ENCODE results near the gene ZNF775.

ZNF775 gene

GRCh38 chr7:150399421-150400007 lies 20.4 kb downstream of the ZNF775 start:
- Histone ChIP-seq H3K4me3 (ENCODE audit: insufficient read length, low read depth) (no peak overlapping the region), H3K4me1 (ENCODE audit: insufficient read depth, insufficient read length) (peaks cover 31% of the 10 kb centered on the region), H3K27me3 (ENCODE audit: insufficient read depth, insufficient read length) (no peaks in the 10 kb centered on the region), H3K9ac (ENCODE audit: insufficient read length, low read depth) (peak overlapping the region; percentile 77), H3K36me3 (ENCODE audit: insufficient read depth, insufficient read length, low read length) (peaks cover 18% of the 10 kb centered on the region), H3K9me3 (ENCODE audit: insufficient read depth, low read length) (no peaks in the 10 kb centered on the region)
- no peak for DNase-seq (ENCODE audit: low read depth, low spot score)
- TF ChIP-seq ZNF274 (IDR thresholded peaks at IDR 0.05; ENCODE audit: low read depth, low read length) (no peak), YY1 (IDR thresholded peaks at IDR 0.05; ENCODE audit: insufficient read depth, insufficient read length) (no peak), SUZ12 (IDR thresholded peaks at IDR 0.05; ENCODE audit: extremely low read depth, insufficient read depth, insufficient read length) (no peak)

GRCh38 chr7:150400008-150400787 lies 21.1 kb downstream of the ZNF775 start:
- no peak for TF ChIP-seq YY1 (IDR thresholded peaks at IDR 0.05; ENCODE audit: insufficient read depth, insufficient read length)
- TF ChIP-seq SUZ12 (IDR thresholded peaks at IDR 0.05; ENCODE audit: extremely low read depth, insufficient read depth, insufficient read length): no peak
- Histone ChIP-seq H3K9ac (ENCODE audit: insufficient read length, low read depth) (peak overlapping the region; percentile 79), H3K4me1 (ENCODE audit: insufficient read depth, insufficient read length) (peaks cover 31% of the 10 kb centered on the region), H3K9me3 (ENCODE audit: insufficient read depth, low read length) (no peaks in the 10 kb centered on the region), H3K4me3 (ENCODE audit: insufficient read length, low read depth) (no peak overlapping the region), H3K27me3 (ENCODE audit: insufficient read depth, insufficient read length) (no peaks in the 10 kb centered on the region), H3K36me3 (ENCODE audit: insufficient read depth, insufficient read length, low read length) (peaks cover 18% of the 10 kb centered on the region)
- DNase-seq (ENCODE audit: low read depth, low spot score): peak; percentile 71

- Histone ChIP-seq H3K4me1 (ENCODE audit: insufficient read depth, insufficient read length) (peaks cover 29% of the 10 kb centered on the region), H3K9me3 (ENCODE audit: insufficient read depth, low read length) (no peaks in the 10 kb centered on the region), H3K27me3 (ENCODE audit: insufficient read depth, insufficient read length) (no peaks in the 10 kb centered on the region), H3K9ac (ENCODE audit: insufficient read length, low read depth) (peak overlapping the region; percentile 79), H3K36me3 (ENCODE audit: insufficient read depth, insufficient read length, low read length) (peaks cover 18% of the 10 kb centered on the region), H3K4me3 (ENCODE audit: insufficient read length, low read depth) (no peak overlapping the region)
- TF ChIP-seq YY1 (IDR thresholded peaks at IDR 0.05; ENCODE audit: insufficient read depth, insufficient read length) (no peak), ZNF274 (IDR thresholded peaks at IDR 0.05; ENCODE audit: low read depth, low read length) (no peak), SUZ12 (IDR thresholded peaks at IDR 0.05; ENCODE audit: extremely low read depth, insufficient read depth, insufficient read length) (no peak)
- no peak for DNase-seq (ENCODE audit: low read depth, low spot score)
Observed at GRCh38 chr7:150400788-150401423, 21.8 kb downstream of the ZNF775 start.

GRCh38 chr7:150401424-150401790 lies 22.3 kb downstream of the ZNF775 start:
- Histone ChIP-seq H3K36me3 (ENCODE audit: insufficient read depth, insufficient read length, low read length) (peaks cover 18% of the 10 kb centered on the region), H3K9me3 (ENCODE audit: insufficient read depth, low read length) (no peaks in the 10 kb centered on the region), H3K9ac (ENCODE audit: insufficient read length, low read depth) (peak overlapping the region; percentile 79), H3K4me1 (ENCODE audit: insufficient read depth, insufficient read length) (peaks cover 28% of the 10 kb centered on the region), H3K27me3 (ENCODE audit: insufficient read depth, insufficient read length) (no peaks in the 10 kb centered on the region), H3K4me3 (ENCODE audit: insufficient read length, low read depth) (no peak overlapping the region)
- no peak for DNase-seq (ENCODE audit: low read depth, low spot score)
- TF ChIP-seq SUZ12 (IDR thresholded peaks at IDR 0.05; ENCODE audit: extremely low read depth, insufficient read depth, insufficient read length): no peak
- no peak for TF ChIP-seq ZNF274 (IDR thresholded peaks at IDR 0.05; ENCODE audit: low read depth, low read length)
- no peak for TF ChIP-seq YY1 (IDR thresholded peaks at IDR 0.05; ENCODE audit: insufficient read depth, insufficient read length)

GRCh38 chr7:150401861-150402631 lies 22.9 kb downstream of the ZNF775 start:
- no peaks in the 10 kb centered on the region for H3K27me3 ChIP-seq (ENCODE audit: insufficient read depth, insufficient read length)

GRCh38 chr7:150402671-150403321 lies 23.7 kb downstream of the ZNF775 start:
- Histone ChIP-seq H3K27me3 (ENCODE audit: insufficient read depth, insufficient read length) (no peaks in the 10 kb centered on the region), H3K9me3 (ENCODE audit: insufficient read depth, low read length) (no peaks in the 10 kb centered on the region), H3K4me1 (ENCODE audit: insufficient read depth, insufficient read length) (peaks cover 32% of the 10 kb centered on the region), H3K36me3 (ENCODE audit: insufficient read depth, insufficient read length, low read length) (peaks cover 6% of the 10 kb centered on the region), H3K4me3 (ENCODE audit: insufficient read length, low read depth) (no peak overlapping the region), H3K9ac (ENCODE audit: insufficient read length, low read depth) (peak overlapping the region; percentile 70)
- no peak for DNase-seq (ENCODE audit: low read depth, low spot score)
- no peak for TF ChIP-seq ZNF274 (IDR thresholded peaks at IDR 0.05; ENCODE audit: low read depth, low read length)

More at GRCh38 chr7:150401861-150402631, 22.9 kb downstream of the ZNF775 start:
- peak overlapping the region; percentile 70 for H3K9ac ChIP-seq (ENCODE audit: insufficient read length, low read depth)
- TF ChIP-seq ZNF274 (IDR thresholded peaks at IDR 0.05; ENCODE audit: low read depth, low read length) (no peak), YY1 (IDR thresholded peaks at IDR 0.05; ENCODE audit: insufficient read depth, insufficient read length) (peak; percentile 36), SUZ12 (IDR thresholded peaks at IDR 0.05; ENCODE audit: extremely low read depth, insufficient read depth, insufficient read length) (no peak)
- peaks cover 12% of the 10 kb centered on the region for H3K36me3 ChIP-seq (ENCODE audit: insufficient read depth, insufficient read length, low read length)
- peaks cover 31% of the 10 kb centered on the region for H3K4me1 ChIP-seq (ENCODE audit: insufficient read depth, insufficient read length)
- DNase-seq (ENCODE audit: low read depth, low spot score): peak; percentile 97
- no peaks in the 10 kb centered on the region for H3K9me3 ChIP-seq (ENCODE audit: insufficient read depth, low read length)
- no peak overlapping the region for H3K4me3 ChIP-seq (ENCODE audit: insufficient read length, low read depth)

All from NT2/D1 (cell line).